Sigmoid colon (tissue), 4 donors: Measurements from ENCODE around the gene ZNHIT3.

ENCODE experiments used
- EP300 ChIP-seq, 4 donors: sonication (generic); formaldehyde crosslinking; IDR thresholded peaks; one replicate each; pipeline ENCODE4 v1.6.1; 2017; ENCODE audit warnings: antibody characterized with exemption in 4 of 4
- POLR2A ChIP-seq, 2 donors: fragments of 450-650 bp; IDR thresholded peaks; one replicate each; pipeline ENCODE4 v1.6.1; 2016; ENCODE audit warnings: antibody characterized with exemption in 2 of 2, mild to moderate bottlenecking in 2 of 2, moderate library complexity in 2 of 2
- POLR2AphosphoS5 ChIP-seq, 4 donors: sonication (generic); formaldehyde crosslinking; IDR thresholded peaks; one replicate each; pipeline ENCODE4 v1.6.1; 2017; ENCODE audit warnings: antibody characterized with exemption in 4 of 4
- TF ChIP-seq, protein P1 (sequence below), 4 experiments: fragments of 450-650 bp in 3 of 4; fragments of 200-600 bp in 1 of 4; IDR thresholded peaks; one replicate each; pipeline ENCODE4 v1.5.1; 2016 to 2019; ENCODE audit warnings: antibody characterized with exemption in 4 of 4, mild to moderate bottlenecking in 3 of 4, moderate library complexity in 2 of 4

DNA sequence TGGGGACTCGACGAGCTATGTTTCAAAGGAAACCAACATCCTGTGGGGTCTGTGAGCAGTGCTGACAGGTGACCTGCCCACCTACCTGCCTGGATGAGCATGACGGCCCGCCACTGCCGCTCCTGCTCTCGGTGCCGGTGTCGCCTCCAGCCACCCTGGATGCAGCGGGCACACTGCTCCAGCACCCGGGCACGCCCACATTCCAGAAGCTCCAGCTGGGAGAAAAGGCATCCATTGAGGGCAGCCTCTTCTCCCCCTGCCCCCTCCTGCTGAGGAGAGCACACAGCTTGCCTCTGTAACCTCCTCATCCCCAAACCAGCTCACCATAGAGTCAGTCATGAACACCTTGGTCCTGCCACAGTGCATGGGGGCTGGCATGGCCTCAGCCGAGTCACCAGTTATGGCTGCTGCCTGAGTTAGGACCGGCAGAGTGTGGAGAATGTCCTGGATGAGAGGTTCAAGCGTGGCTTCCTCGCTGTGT is 14.3 kb downstream of the ZNHIT3 start:
- TF ChIP-seq, protein P1, sequence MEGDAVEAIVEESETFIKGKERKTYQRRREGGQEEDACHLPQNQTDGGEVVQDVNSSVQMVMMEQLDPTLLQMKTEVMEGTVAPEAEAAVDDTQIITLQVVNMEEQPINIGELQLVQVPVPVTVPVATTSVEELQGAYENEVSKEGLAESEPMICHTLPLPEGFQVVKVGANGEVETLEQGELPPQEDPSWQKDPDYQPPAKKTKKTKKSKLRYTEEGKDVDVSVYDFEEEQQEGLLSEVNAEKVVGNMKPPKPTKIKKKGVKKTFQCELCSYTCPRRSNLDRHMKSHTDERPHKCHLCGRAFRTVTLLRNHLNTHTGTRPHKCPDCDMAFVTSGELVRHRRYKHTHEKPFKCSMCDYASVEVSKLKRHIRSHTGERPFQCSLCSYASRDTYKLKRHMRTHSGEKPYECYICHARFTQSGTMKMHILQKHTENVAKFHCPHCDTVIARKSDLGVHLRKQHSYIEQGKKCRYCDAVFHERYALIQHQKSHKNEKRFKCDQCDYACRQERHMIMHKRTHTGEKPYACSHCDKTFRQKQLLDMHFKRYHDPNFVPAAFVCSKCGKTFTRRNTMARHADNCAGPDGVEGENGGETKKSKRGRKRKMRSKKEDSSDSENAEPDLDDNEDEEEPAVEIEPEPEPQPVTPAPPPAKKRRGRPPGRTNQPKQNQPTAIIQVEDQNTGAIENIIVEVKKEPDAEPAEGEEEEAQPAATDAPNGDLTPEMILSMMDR (IDR thresholded peaks at IDR 0.05), result no peak
- TF ChIP-seq POLR2A (IDR thresholded peaks at IDR 0.05) (no peak), POLR2AphosphoS5 (IDR thresholded peaks at IDR 0.05) (no peak), EP300 (IDR thresholded peaks at IDR 0.05) (no peak)
